Activated CD4-positive, alpha-beta T cell treated with anti-CD3 and anti-CD28 coated beads for 36 hours (primary cell): Measurements from ENCODE around the gene FGF11. TPM values are rescaled to one million over a fixed set of nuclear protein-coding genes. Genes with fewer than 3 reads are reported as not detected.

Experiments used
- ATAC-seq: fragments of 200-7000 bp; cut with Tn5 transposase; one replicate; pipeline ENCODE4 v1.10.0; 2021; ENCODE audit warnings: mild to moderate bottlenecking, moderate library complexity
- CTCF ChIA-PET: fragments of 350-600 bp; sonication (Branson Sonifier 250); formaldehyde crosslinking; loops from one replicate; lab custom pipeline; 2021; ENCODE audit warnings: antibody characterized with exemption; lab: Charles Lee
- POLR2A ChIA-PET: fragments of 350-600 bp; sonication (Branson Sonifier 250); formaldehyde crosslinking; loops from one replicate; lab custom pipeline; 2021; ENCODE audit warnings: antibody characterized with exemption, inconsistent platforms; lab: Charles Lee
- DNase-seq: peaks from one replicate; pipeline ENCODE4 v3.0.0-alpha.2; 2020
- H3K27ac Mint-ChIP-seq: one replicate; pipeline ENCODE4 v1.8.0; 2021; ENCODE audit warnings: mixed read lengths
- H3K27me3 Mint-ChIP-seq: one replicate; pipeline ENCODE4 v1.8.0; 2021; ENCODE audit warnings: mixed read lengths
- H3K36me3 Mint-ChIP-seq: one replicate; pipeline ENCODE4 v1.8.0; 2021; ENCODE audit warnings: low read depth, mixed read lengths
- H3K4me1 Mint-ChIP-seq: one replicate; pipeline ENCODE4 v1.8.0; 2021; ENCODE audit warnings: mixed read lengths
- H3K4me3 Mint-ChIP-seq: one replicate; pipeline ENCODE4 v1.8.0; 2021; ENCODE audit warnings: mild to moderate bottlenecking, moderate library complexity, mixed read lengths
- H3K9me3 Mint-ChIP-seq: one replicate; pipeline ENCODE4 v1.8.0; 2021; ENCODE audit warnings: low read depth, mixed read lengths
- intact Hi-C, 2 experiments: fragments of 100-400 bp; cut with DNase I in 1 of 2; cut with micrococcal nuclease in 1 of 2; formaldehyde crosslinking; loops; one replicate each; pipeline versions ENCODE4 v1.14.2 to v1.15.1; 2022 to 2024; cut with DNase I, micrococcal nuclease
- total RNA-seq, 2 experiments: library from RNA; stranded (reverse); gene quantifications; one replicate each; pipeline ENCODE4 v1.2.3, GENCODE V29; 2021

Gene FGF11
- total RNA-seq, 2 experiments from 2014 or later: 6.9 to 10.6 TPM

GRCh38 chr17:7419819-7420610 lies 19.3 kb upstream of the FGF11 start, which contains the start of gene SPEM1:
TSS of gene SPEM1 (plus strand) at chr17:7420324. CDS start at chr17:7420385, 61 bp downstream.
- Mint-ChIP-seq H3K27ac (no peak within 1 kb of the TSS), H3K4me1 (no peaks in the 10 kb centered on the region), H3K36me3 (no peaks in the 10 kb centered on the region), H3K4me3 (no peak within 1 kb of the TSS), H3K9me3 (no peaks in the 10 kb centered on the region), H3K27me3 (no peaks in the 10 kb centered on the region)
- intact Hi-C loops: no loop called here
- no peak for DNase-seq
- no peak for ATAC-seq
- ChIA-PET POLR2A (no interaction called here), CTCF (interaction anchor here (1.2 kb wide), 1 partner anchor 141 kb away, joined by 3 read pairs; no protein-coding TSS in a partner anchor)

GRCh38 chr17:7421186-7421585 lies 18.1 kb upstream of the FGF11 start:
- H3K4me1 Mint-ChIP-seq: no peaks in the 10 kb centered on the region
- no peaks in the 10 kb centered on the region for H3K27me3 Mint-ChIP-seq
- no peaks in the 10 kb centered on the region for H3K9me3 Mint-ChIP-seq
- DNase-seq (no peak), ATAC-seq (no peak)
- H3K27ac Mint-ChIP-seq: no peak overlapping the region
- H3K4me3 Mint-ChIP-seq: no peak overlapping the region
- ChIA-PET CTCF (no interaction called here), POLR2A (no interaction called here)
- intact Hi-C loops: no loop called here
- no peaks in the 10 kb centered on the region for H3K36me3 Mint-ChIP-seq

- H3K27ac Mint-ChIP-seq: no peak overlapping the region
- H3K9me3 Mint-ChIP-seq: no peaks in the 10 kb centered on the region
- ChIA-PET POLR2A (interaction anchor here (0.6 kb wide), 1 partner anchor 263 kb away, joined by 3 read pairs; the partner anchor contains the start of gene TP53), CTCF (interaction anchor here (0.6 to 0.7 kb wide), 2 partner anchors 10 to 219 kb away, joined by 3 read pairs; no protein-coding TSS in a partner anchor)
- no peak for ATAC-seq
- intact Hi-C loops: no loop called here
- H3K36me3 Mint-ChIP-seq: no peaks in the 10 kb centered on the region
- H3K27me3 Mint-ChIP-seq: no peaks in the 10 kb centered on the region
- H3K4me1 Mint-ChIP-seq: no peaks in the 10 kb centered on the region
- H3K4me3 Mint-ChIP-seq: no peak overlapping the region
- DNase-seq: no peak
Measured at GRCh38 chr17:7423679-7424078, 15.6 kb upstream of the FGF11 start.

GRCh38 chr17:7425316-7425715 lies 14.0 kb upstream of the FGF11 start, which contains the start of gene SPEM2:
TSS of gene SPEM2 (plus strand) at chr17:7425616. CDS start at chr17:7425689, 73 bp downstream.
- H3K9me3 Mint-ChIP-seq: no peaks in the 10 kb centered on the region
- no peak within 1 kb of the TSS for H3K27ac Mint-ChIP-seq
- ATAC-seq: no peak
- CTCF ChIA-PET: interaction anchor here (1.1 kb wide), 1 partner anchor 12 kb away, joined by 4 read pairs; no protein-coding TSS in a partner anchor
- no peaks in the 10 kb centered on the region for H3K4me1 Mint-ChIP-seq
- POLR2A ChIA-PET: no interaction called here
- intact Hi-C loops: no loop called here
- no peaks in the 10 kb centered on the region for H3K27me3 Mint-ChIP-seq
- no peaks in the 10 kb centered on the region for H3K36me3 Mint-ChIP-seq
- no peak for DNase-seq
- no peak within 1 kb of the TSS for H3K4me3 Mint-ChIP-seq

GRCh38 chr17:7425756-7426155 lies 13.6 kb upstream of the FGF11 start:
- ATAC-seq: no peak
- intact Hi-C loops: no loop called here
- Mint-ChIP-seq H3K36me3 (no peaks in the 10 kb centered on the region), H3K4me3 (no peak overlapping the region), H3K4me1 (no peaks in the 10 kb centered on the region), H3K27ac (no peak overlapping the region), H3K27me3 (no peaks in the 10 kb centered on the region), H3K9me3 (no peaks in the 10 kb centered on the region)
- CTCF ChIA-PET: interaction anchor here (1.1 kb wide), 1 partner anchor 13 kb away, joined by 4 read pairs; no protein-coding TSS in a partner anchor
- no peak for DNase-seq
- POLR2A ChIA-PET: interaction anchor here (0.5 kb wide), 1 partner anchor 301 kb away, joined by 4 read pairs; no protein-coding TSS in a partner anchor

GRCh38 chr17:7426203-7426863 lies 13.0 kb upstream of the FGF11 start:
- no peaks in the 10 kb centered on the region for H3K36me3 Mint-ChIP-seq
- no peak overlapping the region for H3K27ac Mint-ChIP-seq
- intact Hi-C loops: no loop called here
- H3K27me3 Mint-ChIP-seq: no peaks in the 10 kb centered on the region
- H3K4me1 Mint-ChIP-seq: no peaks in the 10 kb centered on the region
- DNase-seq (no peak), ATAC-seq (no peak)
- H3K4me3 Mint-ChIP-seq: no peak overlapping the region
- ChIA-PET CTCF (interaction anchor here (1.1 kb wide), 1 partner anchor 13 kb away, joined by 4 read pairs; no protein-coding TSS in a partner anchor), POLR2A (interaction anchor here (0.5 kb wide), 1 partner anchor 302 kb away, joined by 4 read pairs; no protein-coding TSS in a partner anchor)
- no peaks in the 10 kb centered on the region for H3K9me3 Mint-ChIP-seq

GRCh38 chr17:7426896-7427489 lies 12.3 kb upstream of the FGF11 start:
- Mint-ChIP-seq H3K27me3 (no peaks in the 10 kb centered on the region), H3K27ac (no peak overlapping the region)
- no peak for ATAC-seq

GRCh38 chr17:7427549-7427948 lies 11.8 kb upstream of the FGF11 start:
- H3K36me3 Mint-ChIP-seq: no peaks in the 10 kb centered on the region
- no peak overlapping the region for H3K4me3 Mint-ChIP-seq
- intact Hi-C loops: no loop called here
- DNase-seq (no peak), ATAC-seq (no peak)
- H3K27ac Mint-ChIP-seq: no peak overlapping the region
- no peaks in the 10 kb centered on the region for H3K9me3 Mint-ChIP-seq
- ChIA-PET POLR2A (interaction anchor here (0.6 kb wide), 1 partner anchor 25 kb away, joined by 3 read pairs; no protein-coding TSS in a partner anchor), CTCF (no interaction called here)
- no peaks in the 10 kb centered on the region for H3K27me3 Mint-ChIP-seq
- H3K4me1 Mint-ChIP-seq: no peaks in the 10 kb centered on the region

More at GRCh38 chr17:7426896-7427489, 12.3 kb upstream of the FGF11 start:
- no peaks in the 10 kb centered on the region for H3K36me3 Mint-ChIP-seq
- H3K9me3 Mint-ChIP-seq: no peaks in the 10 kb centered on the region
- no peaks in the 10 kb centered on the region for H3K4me1 Mint-ChIP-seq
- ChIA-PET POLR2A (no interaction called here), CTCF (no interaction called here)
- intact Hi-C loops: no loop called here
- no peak overlapping the region for H3K4me3 Mint-ChIP-seq
- DNase-seq: no peak

- intact Hi-C loops: no loop called here
- Mint-ChIP-seq H3K4me1 (no peaks in the 10 kb centered on the region), H3K27ac (no peak within 1 kb of the TSS), H3K4me3 (no peak within 1 kb of the TSS), H3K27me3 (no peaks in the 10 kb centered on the region), H3K36me3 (no peaks in the 10 kb centered on the region), H3K9me3 (no peaks in the 10 kb centered on the region)
- no peak for DNase-seq
- ChIA-PET CTCF (interaction anchor here (0.7 kb wide), 1 partner anchor 205 kb away, joined by 4 read pairs; no protein-coding TSS in a partner anchor), POLR2A (no interaction called here)
- ATAC-seq: no peak
Measured at GRCh38 chr17:7428557-7428956, 10.8 kb upstream of the FGF11 start, which contains the start of gene SPEM3. TSS of gene SPEM3 (plus strand) at chr17:7428857. CDS start at chr17:7428903, 46 bp downstream.

- H3K4me1 Mint-ChIP-seq: no peaks in the 10 kb centered on the region
- no peaks in the 10 kb centered on the region for H3K9me3 Mint-ChIP-seq
- no peaks in the 10 kb centered on the region for H3K36me3 Mint-ChIP-seq
- ATAC-seq (no peak), DNase-seq (no peak)
- H3K4me3 Mint-ChIP-seq: no peak overlapping the region
- intact Hi-C loops: no loop called here
- H3K27me3 Mint-ChIP-seq: no peaks in the 10 kb centered on the region
- ChIA-PET POLR2A (interaction anchor here (0.6 kb wide), 1 partner anchor 51 kb away, joined by 3 read pairs; no protein-coding TSS in a partner anchor), CTCF (no interaction called here)
- H3K27ac Mint-ChIP-seq: no peak overlapping the region
Measured at GRCh38 chr17:7429722-7430121, 9.6 kb upstream of the FGF11 start.

- Mint-ChIP-seq H3K9me3 (no peaks in the 10 kb centered on the region), H3K27ac (no peak overlapping the region), H3K4me1 (peaks cover 5% of the 10 kb centered on the region), H3K4me3 (no peak overlapping the region), H3K36me3 (no peaks in the 10 kb centered on the region), H3K27me3 (no peaks in the 10 kb centered on the region)
- ATAC-seq (no peak), DNase-seq (no peak)
- intact Hi-C loops: no loop called here
- POLR2A ChIA-PET: no interaction called here
- CTCF ChIA-PET: interaction anchor here (0.5 to 0.6 kb wide), 2 partner anchors 61 to 184 kb away, joined by 3 to 5 read pairs; no protein-coding TSS in a partner anchor
Measured at GRCh38 chr17:7431231-7431630, 8.1 kb upstream of the FGF11 start.
